Loucy (cell line): Measurements from ENCODE around the gene CYP1A2.

Source experiments
- H2AFZ ChIP-seq: fragments of 200-600 bp; sonication (generic); 2 replicates; pipeline ENCODE4 v1.6.0; 2016; ENCODE audit warnings: antibody characterized with exemption, mild to moderate bottlenecking, low read length, moderate library complexity
- H3F3A ChIP-seq: fragments of 200-600 bp; 2 replicates; pipeline ENCODE4 v1.6.0; 2016; ENCODE audit warnings: antibody characterized with exemption, low read depth, mild to moderate bottlenecking
- H3K27me3 ChIP-seq: fragments of 200-600 bp; sonication (generic); 2 replicates; pipeline ENCODE4 v1.6.1; 2014; ENCODE audit warnings: low read length, mild to moderate bottlenecking; ENCODE audit not compliant: insufficient read depth, poor library complexity, severe bottlenecking
- H3K36me3 ChIP-seq: fragments of 200-600 bp; sonication (generic); 2 replicates; pipeline ENCODE4 v1.6.1; 2016; ENCODE audit warnings: low read length; ENCODE audit not compliant: insufficient read depth
- H3K4me1 ChIP-seq: fragments of 200-600 bp; sonication (generic); 2 replicates; pipeline ENCODE4 v1.5.1; 2014; ENCODE audit warnings: low read length, mild to moderate bottlenecking; ENCODE audit not compliant: insufficient read depth, poor library complexity, severe bottlenecking
- H3K4me2 ChIP-seq: fragments of 200-600 bp; sonication (generic); 2 replicates; pipeline ENCODE4 v1.6.0; 2014; ENCODE audit warnings: antibody characterized with exemption, low read length, low read depth, mild to moderate bottlenecking; ENCODE audit not compliant: poor library complexity, severe bottlenecking
- H3K4me3 ChIP-seq: fragments of 200-600 bp; sonication (generic); 2 replicates; pipeline ENCODE4 v1.5.1; 2014; ENCODE audit warnings: low read length, mild to moderate bottlenecking, mixed read lengths; ENCODE audit not compliant: poor library complexity, severe bottlenecking
- H3K79me2 ChIP-seq: fragments of 200-600 bp; sonication (generic); 2 replicates; pipeline ENCODE4 v1.6.1; 2014; ENCODE audit warnings: low read length; ENCODE audit not compliant: insufficient read depth
- H3K9ac ChIP-seq: fragments of 200-600 bp; sonication (generic); 2 replicates; pipeline ENCODE4 v1.6.0; 2014; ENCODE audit warnings: mild to moderate bottlenecking, low read depth, low read length, moderate library complexity; ENCODE audit not compliant: poor library complexity, severe bottlenecking
- H3K9me2 ChIP-seq: fragments of 200-600 bp; sonication (generic); replicated peaks from 2 replicates; pipeline ENCODE4 v1.6.1; 2016; ENCODE audit warnings: low read depth, low read length, mixed read lengths
- H3K9me3 ChIP-seq: fragments of 200-600 bp; sonication (generic); 2 replicates; pipeline ENCODE4 v1.6.1; 2014; ENCODE audit warnings: mild to moderate bottlenecking, antibody characterized with exemption, low read length, low read depth; ENCODE audit not compliant: insufficient read depth
- H4K20me1 ChIP-seq: fragments of 200-600 bp; sonication (generic); 2 replicates; pipeline ENCODE4 v1.6.0; 2014; ENCODE audit warnings: antibody characterized with exemption, low read length, mild to moderate bottlenecking; ENCODE audit not compliant: insufficient read depth, poor library complexity, severe bottlenecking
- CTCF ChIP-seq: fragments of 200-600 bp; sonication (generic); conservative IDR thresholded peaks from 2 replicates; pipeline ENCODE4 v1.5.1; 2014; ENCODE audit warnings: mild to moderate bottlenecking, antibody characterized with exemption, low read length
- EZH2phosphoT487 ChIP-seq: fragments of 200-600 bp; IDR thresholded peaks from 2 replicates; pipeline ENCODE4 v1.6.1; 2018; ENCODE audit warnings: antibody characterized with exemption, mild to moderate bottlenecking, moderate library complexity, borderline replicate concordance

CYP1A2 gene

GRCh38 chr15:74795966-74796625 lies 47.5 kb downstream of the CYP1A2 start:
- H3K79me2 ChIP-seq = peaks cover 74% of the 10 kb centered on the region
- no peak overlapping the region for H3K4me3 ChIP-seq
- H4K20me1 ChIP-seq = peaks cover 82% of the 10 kb centered on the region
- no peaks in the 10 kb centered on the region for H3K9me2 ChIP-seq
- no peaks in the 10 kb centered on the region for H3K27me3 ChIP-seq
- H3K4me1 ChIP-seq = peaks cover 24% of the 10 kb centered on the region
- H2AFZ ChIP-seq = no peak overlapping the region
- H3K9me3 ChIP-seq = no peaks in the 10 kb centered on the region
- no peak overlapping the region for H3K4me2 ChIP-seq
- TF ChIP-seq EZH2phosphoT487 (no peak), CTCF (no peak)
- no peaks in the 10 kb centered on the region for H3F3A ChIP-seq
- H3K9ac ChIP-seq = no peak overlapping the region
- H3K36me3 ChIP-seq = peaks cover 51% of the 10 kb centered on the region; the same call in 1 of the 2 replicates

DNA sequence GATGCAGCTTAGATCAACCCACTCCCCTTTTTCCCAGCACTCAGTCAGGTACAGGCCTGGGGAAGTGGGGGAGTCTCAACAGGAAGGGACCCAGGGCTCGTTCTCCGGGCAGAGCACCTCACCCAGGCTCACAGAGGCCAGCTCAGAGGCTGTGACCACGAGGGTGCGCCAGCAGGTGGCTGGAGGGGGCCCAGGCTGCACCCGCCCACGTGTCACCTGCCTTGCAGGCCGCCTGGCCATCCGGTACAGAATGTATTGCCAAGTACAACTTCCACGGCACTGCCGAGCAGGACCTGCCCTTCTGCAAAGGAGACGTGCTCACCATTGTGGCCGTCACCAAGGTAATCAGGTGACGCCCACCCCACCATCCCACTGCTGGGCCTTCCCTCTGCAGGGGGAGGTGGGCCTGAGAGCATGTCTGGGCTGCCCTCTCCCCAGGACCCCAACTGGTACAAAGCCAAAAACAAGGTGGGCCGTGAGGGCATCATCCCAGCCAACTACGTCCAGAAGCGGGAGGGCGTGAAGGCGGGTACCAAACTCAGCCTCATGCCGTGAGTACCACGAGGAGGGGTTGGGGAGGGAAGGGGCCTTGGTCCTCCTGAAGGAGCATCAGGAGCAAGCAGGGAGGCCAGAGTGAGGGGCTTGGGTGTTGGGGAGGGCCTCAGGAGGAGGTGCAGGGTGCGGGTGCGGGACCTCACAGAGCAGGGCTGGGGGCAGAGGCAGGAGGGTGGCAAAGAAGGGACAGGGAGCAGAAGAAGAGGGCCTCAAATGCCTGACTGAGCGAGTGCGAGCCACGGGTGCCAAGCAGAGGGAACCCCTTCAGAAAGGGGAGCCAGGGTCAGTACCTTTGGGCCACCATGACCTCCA lies 50.0 kb downstream of the CYP1A2 start:
- peaks cover 56% of the 10 kb centered on the region for H4K20me1 ChIP-seq
- no peaks in the 10 kb centered on the region for H3K27me3 ChIP-seq
- peaks cover 49% of the 10 kb centered on the region for H3K79me2 ChIP-seq
- no peak overlapping the region for H3K4me3 ChIP-seq
- no peak overlapping the region for H3K4me2 ChIP-seq
- H3F3A ChIP-seq = no peaks in the 10 kb centered on the region
- H3K9me2 ChIP-seq = no peaks in the 10 kb centered on the region
- peaks cover 65% of the 10 kb centered on the region; the same call in 1 of the 2 replicates for H3K36me3 ChIP-seq
- no peak for TF ChIP-seq CTCF
- no peak for TF ChIP-seq EZH2phosphoT487
- H3K4me1 ChIP-seq = no peaks in the 10 kb centered on the region
- no peak overlapping the region for H3K9ac ChIP-seq
- no peaks in the 10 kb centered on the region for H3K9me3 ChIP-seq
- no peak overlapping the region for H2AFZ ChIP-seq

- no peak overlapping the region for H3K9ac ChIP-seq
- H3K4me2 ChIP-seq = no peak overlapping the region
- H3F3A ChIP-seq = peaks cover 3% of the 10 kb centered on the region; the same call in 1 of the 2 replicates
- no peaks in the 10 kb centered on the region for H3K27me3 ChIP-seq
- H4K20me1 ChIP-seq = peaks cover 50% of the 10 kb centered on the region
- H3K36me3 ChIP-seq = peaks cover 73% of the 10 kb centered on the region; the same call in 1 of the 2 replicates
- peaks cover 42% of the 10 kb centered on the region; the same call in 1 of the 2 replicates for H3K79me2 ChIP-seq
- no peaks in the 10 kb centered on the region for H3K9me3 ChIP-seq
- TF ChIP-seq CTCF (no peak; the same call in 1 of the 2 replicates), EZH2phosphoT487 (no peak)
- H3K4me3 ChIP-seq = no peak overlapping the region
- no peaks in the 10 kb centered on the region for H3K9me2 ChIP-seq
- no peaks in the 10 kb centered on the region for H3K4me1 ChIP-seq
- H2AFZ ChIP-seq = no peak overlapping the region
These were observed 50.7 kb downstream of the CYP1A2 start for GRCh38 chr15:74799255-74799855.
